Chondrocyte (in vitro differentiated cells): ENCODE results near the gene RAET1L. TPM values are rescaled to one million over a fixed set of nuclear protein-coding genes. Genes with fewer than 3 reads are reported as not detected.
A peak's percentile ranks its signal among the peaks of the same experiment; 100 is the strongest.
"Not testable (repeated sequence)": the region's sequence is repeated elsewhere in the genome, so short reads cannot be mapped to it uniquely, and the experiment has no call there.

Experiments
- DNase-seq: peaks from one replicate; pipeline ENCODE4 v3.0.0; 2021; ENCODE audit warnings: mixed read lengths, low spot score
- H3K27ac Mint-ChIP-seq: one replicate; pipeline ENCODE4 v1.8.0; 2021; ENCODE audit warnings: mild to moderate bottlenecking, moderate library complexity, mixed read lengths; ENCODE audit not compliant: unreplicated experiment
- H3K27me3 Mint-ChIP-seq: 2 replicates; pipeline ENCODE4 v1.8.0; 2021; ENCODE audit warnings: low read depth, mixed read lengths
- H3K36me3 Mint-ChIP-seq: 2 replicates; pipeline ENCODE4 v1.8.0; 2021; ENCODE audit warnings: low read depth, mixed read lengths
- H3K4me1 Mint-ChIP-seq: 2 replicates; pipeline ENCODE4 v1.8.0; 2021; ENCODE audit warnings: low read depth, mild to moderate bottlenecking, mixed read lengths
- H3K4me3 Mint-ChIP-seq: one replicate; pipeline ENCODE4 v1.8.0; 2021; ENCODE audit warnings: mild to moderate bottlenecking, moderate library complexity, mixed read lengths; ENCODE audit not compliant: unreplicated experiment
- H3K9me3 Mint-ChIP-seq: 2 replicates; pipeline ENCODE4 v1.8.0; 2021; ENCODE audit warnings: low read depth, mixed read lengths
- total RNA-seq: library from RNA; stranded (reverse); gene quantifications from 3 replicates; pipeline ENCODE4 v1.2.1, GENCODE V29; 2021
- TF ChIP-seq, protein P1 (sequence below): fragments of 200-600 bp; sonication (generic); IDR thresholded peaks from 2 replicates; pipeline ENCODE4 v1.5.0; 2021; ENCODE audit warnings: antibody characterized with exemption, mild to moderate bottlenecking, moderate library complexity

RAET1L gene
- total RNA-seq, 1 donor from 2014 or later = not detected

DNA sequence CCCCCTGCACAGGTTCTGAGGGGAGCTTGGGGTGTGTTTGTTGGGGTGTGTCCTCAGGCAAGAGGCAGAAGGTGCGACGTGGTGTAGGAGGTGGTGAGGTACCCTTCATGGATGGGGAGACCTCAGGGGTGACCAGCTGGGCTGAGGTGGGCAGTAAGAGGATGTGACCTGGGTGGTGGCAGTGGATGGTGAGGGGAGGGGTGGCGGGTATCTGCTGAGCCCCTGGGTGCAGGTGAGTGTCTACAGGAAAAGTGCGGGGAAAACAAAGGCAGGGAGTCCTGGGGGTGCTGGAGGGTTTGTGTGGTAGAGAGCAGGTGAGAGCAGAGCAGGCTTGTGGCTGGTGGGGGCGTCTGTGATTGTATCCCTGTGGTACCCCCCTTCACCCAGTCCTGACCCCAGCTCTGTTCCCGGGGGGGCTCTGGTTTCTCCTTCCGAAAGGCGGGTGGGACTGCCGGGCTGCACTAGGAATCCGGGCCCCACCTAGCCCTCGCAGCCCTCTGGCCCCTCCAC is 631 bp downstream of the RAET1L start:
- H3K9me3 Mint-ChIP-seq = no peaks in the 10 kb centered on the region
- H3K36me3 Mint-ChIP-seq = no peaks in the 10 kb centered on the region
- peaks cover 37% of the 10 kb centered on the region for H3K27me3 Mint-ChIP-seq
- H3K27ac Mint-ChIP-seq = no peak overlapping the region
- no peak for DNase-seq
- no peak overlapping the region for H3K4me3 Mint-ChIP-seq
- H3K4me1 Mint-ChIP-seq = no peaks in the 10 kb centered on the region
- TF ChIP-seq, protein P1, sequence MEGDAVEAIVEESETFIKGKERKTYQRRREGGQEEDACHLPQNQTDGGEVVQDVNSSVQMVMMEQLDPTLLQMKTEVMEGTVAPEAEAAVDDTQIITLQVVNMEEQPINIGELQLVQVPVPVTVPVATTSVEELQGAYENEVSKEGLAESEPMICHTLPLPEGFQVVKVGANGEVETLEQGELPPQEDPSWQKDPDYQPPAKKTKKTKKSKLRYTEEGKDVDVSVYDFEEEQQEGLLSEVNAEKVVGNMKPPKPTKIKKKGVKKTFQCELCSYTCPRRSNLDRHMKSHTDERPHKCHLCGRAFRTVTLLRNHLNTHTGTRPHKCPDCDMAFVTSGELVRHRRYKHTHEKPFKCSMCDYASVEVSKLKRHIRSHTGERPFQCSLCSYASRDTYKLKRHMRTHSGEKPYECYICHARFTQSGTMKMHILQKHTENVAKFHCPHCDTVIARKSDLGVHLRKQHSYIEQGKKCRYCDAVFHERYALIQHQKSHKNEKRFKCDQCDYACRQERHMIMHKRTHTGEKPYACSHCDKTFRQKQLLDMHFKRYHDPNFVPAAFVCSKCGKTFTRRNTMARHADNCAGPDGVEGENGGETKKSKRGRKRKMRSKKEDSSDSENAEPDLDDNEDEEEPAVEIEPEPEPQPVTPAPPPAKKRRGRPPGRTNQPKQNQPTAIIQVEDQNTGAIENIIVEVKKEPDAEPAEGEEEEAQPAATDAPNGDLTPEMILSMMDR = no peak

DNA sequence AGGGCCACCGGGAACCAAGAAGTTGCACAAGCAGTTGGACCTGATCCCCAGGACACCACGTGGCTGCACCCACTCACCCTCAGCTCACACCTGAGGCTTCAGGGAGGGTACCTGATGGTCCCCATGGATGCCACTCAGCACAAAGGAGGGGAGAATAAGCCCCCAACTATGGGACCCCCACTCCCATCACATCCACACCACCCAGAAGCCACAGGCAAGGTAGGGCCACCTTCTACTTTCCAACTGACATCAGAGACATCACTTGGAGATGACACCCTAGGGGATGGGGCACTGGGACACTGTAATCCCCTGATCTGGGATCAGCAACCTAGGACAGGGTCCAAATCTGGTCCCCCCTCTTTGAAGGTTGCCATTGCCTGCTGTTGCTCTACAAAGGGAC is 1.3 kb downstream of the RAET1L start:
- not testable (repeated sequence) for H3K9me3 Mint-ChIP-seq, H3K27ac Mint-ChIP-seq, H3K4me3 Mint-ChIP-seq, DNase-seq, H3K36me3 Mint-ChIP-seq, H3K4me1 Mint-ChIP-seq
- peaks cover 36% of the 10 kb centered on the region for H3K27me3 Mint-ChIP-seq

DNA sequence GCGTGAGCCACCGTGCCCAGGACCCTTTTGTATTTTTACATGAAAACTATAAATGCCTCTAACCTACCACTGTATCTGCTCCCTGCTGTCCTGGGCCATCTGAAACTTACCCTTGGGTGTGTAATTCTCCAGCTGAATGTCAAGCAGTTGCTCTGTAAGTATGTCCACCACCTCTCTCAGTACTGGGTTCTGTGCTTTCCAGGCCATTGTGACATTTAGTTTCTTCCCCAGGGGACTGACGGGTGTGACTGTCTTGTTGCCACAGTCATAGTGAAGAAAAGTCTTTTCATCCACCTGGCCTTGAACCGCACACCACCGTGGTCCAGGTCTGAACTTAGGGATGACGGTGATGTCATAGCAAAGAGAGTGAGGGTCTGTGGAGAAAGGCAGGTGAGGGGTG is 3.5 kb downstream of the RAET1L start:
- H3K27me3 Mint-ChIP-seq = peaks cover 38% of the 10 kb centered on the region
- H3K36me3 Mint-ChIP-seq = not testable (repeated sequence)

DNA sequence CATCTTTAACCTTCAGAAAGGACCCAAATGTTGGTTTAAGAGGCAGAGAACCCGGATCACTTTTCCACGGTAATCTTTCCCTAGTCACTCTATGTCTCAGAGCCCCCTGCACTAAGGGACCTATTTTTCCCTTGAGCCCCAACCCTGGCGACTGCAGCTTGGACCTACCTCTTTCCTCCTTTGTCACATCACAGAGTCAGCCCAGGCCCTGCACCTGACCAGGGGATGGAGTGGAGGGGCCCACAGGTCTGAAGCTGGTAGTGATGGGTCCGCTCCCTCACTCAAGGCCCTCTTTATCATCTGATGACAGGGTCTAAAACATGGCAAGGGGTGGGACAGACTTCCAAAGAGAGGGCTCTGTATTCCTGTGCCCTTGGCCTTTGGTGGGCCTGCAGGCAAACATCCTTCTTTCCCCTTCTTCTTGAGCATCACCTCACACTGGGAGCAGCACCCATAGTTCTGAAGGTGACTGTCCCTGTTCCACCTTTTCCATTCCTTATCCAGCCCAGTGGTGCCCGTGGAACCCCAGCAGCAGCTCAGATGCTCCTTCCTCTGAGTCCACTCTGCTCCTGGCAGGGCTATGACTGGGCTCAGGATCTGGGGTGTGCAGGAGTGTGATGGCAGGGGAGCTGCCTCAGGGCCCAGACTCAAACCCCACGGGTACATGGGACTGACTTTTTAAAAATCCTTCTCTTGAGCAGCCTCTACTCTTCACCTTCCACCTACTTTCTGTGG is 6.3 kb downstream of the RAET1L start:
- Mint-ChIP-seq H3K27me3 (peaks cover 55% of the 10 kb centered on the region), H3K9me3 (no peaks in the 10 kb centered on the region), H3K27ac (no peak overlapping the region), H3K4me1 (peaks cover 6% of the 10 kb centered on the region), H3K36me3 (no peaks in the 10 kb centered on the region), H3K4me3 (no peak overlapping the region)
- TF ChIP-seq, protein P1 = no peak
- no peak for DNase-seq

More for the DNA sequence above, 3.5 kb downstream of the RAET1L start:
- not testable (repeated sequence) for H3K4me3 Mint-ChIP-seq, H3K27ac Mint-ChIP-seq, DNase-seq, H3K4me1 Mint-ChIP-seq, H3K9me3 Mint-ChIP-seq

DNA sequence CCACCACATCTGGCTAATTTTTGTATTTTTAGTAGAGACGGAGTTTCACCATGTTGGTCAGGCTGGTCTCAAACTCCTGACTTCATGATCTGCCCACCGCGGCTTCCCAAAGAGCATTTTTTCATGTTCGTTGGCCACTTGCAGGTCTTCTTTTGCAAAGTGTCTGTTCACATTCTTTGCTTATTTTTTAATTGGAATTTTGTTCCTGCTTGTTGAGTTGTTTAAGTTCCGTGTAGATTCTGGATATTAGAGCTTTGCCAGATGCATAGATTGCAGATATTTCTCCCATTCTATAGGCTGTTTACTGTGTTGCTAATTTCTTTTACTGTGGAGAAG is 8.2 kb downstream of the RAET1L start:
- not testable (repeated sequence) for H3K9me3 Mint-ChIP-seq, DNase-seq, H3K4me1 Mint-ChIP-seq, H3K36me3 Mint-ChIP-seq, H3K27ac Mint-ChIP-seq, H3K4me3 Mint-ChIP-seq
- TF ChIP-seq, protein P1 = peak; percentile 65
- peaks cover 71% of the 10 kb centered on the region for H3K27me3 Mint-ChIP-seq

DNA sequence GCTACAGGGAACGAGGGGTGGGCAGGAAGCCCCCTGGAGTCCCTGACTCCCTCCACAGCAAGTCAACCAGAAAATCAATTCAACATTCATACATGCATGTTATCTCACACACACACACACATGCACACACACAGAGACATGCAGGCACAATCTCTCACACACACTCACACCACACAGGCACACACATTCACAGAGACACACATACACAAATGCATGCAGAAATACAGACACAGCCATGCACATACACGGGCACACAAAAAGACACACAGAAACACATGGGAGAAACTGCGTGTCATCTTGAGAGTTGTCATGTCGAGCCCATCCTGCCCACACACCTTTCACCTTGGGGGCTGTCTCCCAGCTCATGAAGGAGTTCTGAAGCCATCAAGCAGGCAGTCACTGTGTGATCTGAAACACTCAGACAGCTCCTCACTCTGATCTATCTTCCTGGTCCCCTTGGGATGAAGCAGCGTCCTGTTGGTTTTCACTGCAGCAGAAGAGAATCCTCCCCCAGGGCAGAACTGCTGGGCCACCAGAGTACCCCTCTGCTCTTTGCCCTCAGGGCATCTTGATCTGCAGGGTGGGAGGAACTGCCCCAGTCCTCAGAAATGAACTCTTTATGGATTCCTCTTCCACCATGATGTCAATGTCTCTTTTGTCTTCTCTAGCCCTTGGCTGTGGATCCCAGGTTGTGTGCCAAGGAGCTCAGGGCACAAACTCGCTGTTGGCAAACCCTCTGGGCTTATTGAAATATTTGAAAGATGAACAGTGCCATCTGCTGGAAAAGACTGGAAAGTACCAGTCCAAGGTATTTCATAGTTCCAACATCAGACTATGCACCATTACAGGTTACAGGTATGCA is 8.8 kb downstream of the RAET1L start:
- Mint-ChIP-seq H3K27ac (no peak overlapping the region), H3K36me3 (no peaks in the 10 kb centered on the region), H3K4me3 (no peak overlapping the region), H3K27me3 (peaks cover 73% of the 10 kb centered on the region), H3K4me1 (peaks cover 6% of the 10 kb centered on the region), H3K9me3 (no peaks in the 10 kb centered on the region)
- no peak for DNase-seq
- TF ChIP-seq, protein P1 = peak; percentile 93
